Activated CD8-positive, alpha-beta memory T cell treated with anti-CD3 and anti-CD28 coated beads for 4 hours (primary cell): ENCODE data around the gene AARSD1.
A peak's percentile ranks its signal among the peaks of the same experiment; 100 is the strongest.
"Not testable (repeated sequence)": the region's sequence is repeated elsewhere in the genome, so short reads cannot be mapped to it uniquely, and the experiment has no call there.

Source experiments
- DNase-seq, 2 donors: peaks; one replicate each; pipeline ENCODE4 v3.0.0-alpha.2; 2020; ENCODE audit warnings: low read depth in 2 of 2

Gene AARSD1, protein sequence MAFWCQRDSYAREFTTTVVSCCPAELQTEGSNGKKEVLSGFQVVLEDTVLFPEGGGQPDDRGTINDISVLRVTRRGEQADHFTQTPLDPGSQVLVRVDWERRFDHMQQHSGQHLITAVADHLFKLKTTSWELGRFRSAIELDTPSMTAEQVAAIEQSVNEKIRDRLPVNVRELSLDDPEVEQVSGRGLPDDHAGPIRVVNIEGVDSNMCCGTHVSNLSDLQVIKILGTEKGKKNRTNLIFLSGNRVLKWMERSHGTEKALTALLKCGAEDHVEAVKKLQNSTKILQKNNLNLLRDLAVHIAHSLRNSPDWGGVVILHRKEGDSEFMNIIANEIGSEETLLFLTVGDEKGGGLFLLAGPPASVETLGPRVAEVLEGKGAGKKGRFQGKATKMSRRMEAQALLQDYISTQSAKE

GRCh38 chr17:42964161-42964932, at the start of gene AARSD1:
AARSD1 (minus strand) TSS chr17:42964454; CDS start chr17:42964440, 14 bp downstream.
- peak; percentile 74 to 79 for DNase-seq

DNA sequence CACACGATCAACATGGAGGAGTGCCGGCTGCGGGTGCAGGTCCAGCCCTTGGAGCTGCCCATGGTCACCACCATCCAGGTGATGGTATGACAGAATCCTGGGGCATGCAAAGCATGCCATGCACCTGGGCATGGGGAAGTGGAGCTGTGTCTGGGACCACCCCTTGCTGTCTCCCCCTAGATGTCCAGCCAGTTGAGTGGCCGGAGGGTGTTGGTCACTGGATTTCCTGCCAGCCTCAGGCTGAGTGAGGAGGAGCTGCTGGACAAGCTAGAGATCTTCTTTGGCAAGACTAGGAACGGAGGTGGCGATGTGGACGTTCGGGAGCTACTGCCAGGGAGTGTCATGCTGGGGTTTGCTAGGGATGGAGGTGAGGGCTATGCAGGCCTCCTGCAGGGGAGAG, 49.0 kb upstream of the AARSD1 start:
- DNase-seq = no peak

- no peak for DNase-seq
Measured at GRCh38 chr17:43011728-43012472, 47.6 kb upstream of the AARSD1 start.

DNA sequence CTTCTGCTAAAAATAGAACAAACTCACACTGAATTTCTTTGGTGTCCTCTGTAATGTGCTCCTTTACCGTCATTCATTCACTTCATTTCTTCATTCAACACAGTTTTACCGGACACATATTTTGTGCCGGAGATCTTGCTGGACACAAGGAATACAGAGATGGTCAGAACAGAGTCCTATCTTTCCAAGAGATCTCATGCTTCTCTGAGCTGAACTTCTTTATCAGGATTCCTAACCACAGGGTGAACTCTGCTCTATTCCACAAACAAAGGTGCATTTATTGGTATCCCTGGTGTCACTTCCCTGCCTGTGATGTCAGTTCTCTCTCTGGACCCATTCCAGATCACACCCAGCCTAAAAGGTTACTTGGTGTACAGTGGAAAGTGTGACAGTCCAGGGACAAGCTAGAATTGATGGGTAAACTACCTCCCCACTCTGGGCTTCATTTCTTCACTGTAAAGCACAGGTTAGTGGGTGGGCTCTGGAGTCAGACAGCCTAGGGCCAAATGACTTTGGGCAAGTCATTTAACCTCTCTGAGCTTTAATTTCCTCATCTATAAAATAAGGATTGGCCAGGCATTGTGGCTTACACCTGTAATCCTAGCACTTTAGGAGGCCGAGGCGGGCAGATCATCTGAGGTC, 46.5 kb upstream of the AARSD1 start:
- no peak for DNase-seq

DNA sequence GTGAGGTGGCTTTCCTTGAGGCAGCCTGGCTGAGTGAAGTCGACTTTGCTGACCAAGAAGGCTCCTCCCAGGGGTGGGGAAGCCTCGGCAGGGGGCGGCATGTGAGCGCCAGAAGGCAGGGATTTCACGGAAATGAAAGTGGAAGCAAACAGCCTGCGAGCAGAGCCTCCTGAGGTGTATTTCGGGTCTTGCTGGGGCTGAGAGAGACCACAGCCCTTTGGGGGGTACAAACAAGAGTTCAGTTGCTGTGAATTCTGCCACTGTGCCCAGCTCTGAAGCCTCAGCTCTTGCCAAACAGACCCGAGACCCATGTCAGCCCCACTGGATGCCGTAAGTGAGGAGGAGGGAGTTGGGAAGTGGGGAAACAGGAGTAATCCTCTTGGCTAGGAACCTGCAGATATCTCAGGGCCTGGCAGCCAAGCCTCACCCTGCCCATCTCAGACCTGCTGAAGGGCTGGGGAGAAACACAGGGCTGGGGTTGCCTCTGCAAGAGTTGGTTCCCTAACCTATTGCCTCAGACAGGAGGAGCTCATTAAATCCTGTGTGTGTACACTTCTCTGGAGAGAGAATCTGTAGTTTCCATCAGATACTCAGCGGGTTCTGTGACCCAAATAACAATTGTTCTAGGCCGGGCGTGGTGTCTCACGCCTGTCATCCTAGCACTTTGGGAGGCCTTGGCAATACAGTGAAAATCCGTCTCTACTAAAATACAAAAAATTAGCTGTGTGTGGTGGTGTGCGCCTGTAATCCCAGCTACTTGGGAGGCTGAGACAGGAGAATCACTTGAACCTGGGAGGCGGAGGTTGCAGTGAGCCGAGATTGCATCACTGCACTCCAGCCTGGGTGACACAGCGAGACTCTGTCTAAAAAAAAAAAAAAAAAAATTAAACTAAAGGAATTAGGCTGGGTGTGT, 42.6 kb upstream of the AARSD1 start, which contains the start of gene IFI35:
Gene IFI35, plus strand, starts transcription at position 146 of the 913 bp plus-strand sequence. Its CDS starts 164 bp downstream, at position 310.
- peak; percentile 72 to 79 for DNase-seq

GRCh38 chr17:43003542-43004172, 39.4 kb upstream of the AARSD1 start:
- DNase-seq = no peak

DNA sequence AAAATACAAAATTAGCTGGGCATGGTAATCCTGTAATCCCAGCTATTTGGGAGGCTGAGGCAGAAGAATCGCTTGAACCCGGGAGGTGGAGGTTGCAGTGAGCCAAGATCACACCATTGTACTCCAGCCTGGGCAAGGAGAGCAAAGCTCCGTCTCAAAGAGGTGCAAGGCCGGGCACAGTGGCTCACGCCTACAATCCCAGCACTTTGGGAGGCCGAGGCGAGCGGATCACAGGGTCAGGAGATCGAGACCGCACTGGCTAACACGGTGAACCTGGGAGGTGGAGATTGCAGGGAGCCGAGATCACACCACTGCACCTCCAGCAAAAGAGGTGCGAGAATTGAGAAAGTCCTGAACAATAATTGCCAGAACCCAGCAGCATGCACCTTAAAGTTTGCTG, 36.6 kb upstream of the AARSD1 start:
- DNase-seq = not testable (repeated sequence)

DNA sequence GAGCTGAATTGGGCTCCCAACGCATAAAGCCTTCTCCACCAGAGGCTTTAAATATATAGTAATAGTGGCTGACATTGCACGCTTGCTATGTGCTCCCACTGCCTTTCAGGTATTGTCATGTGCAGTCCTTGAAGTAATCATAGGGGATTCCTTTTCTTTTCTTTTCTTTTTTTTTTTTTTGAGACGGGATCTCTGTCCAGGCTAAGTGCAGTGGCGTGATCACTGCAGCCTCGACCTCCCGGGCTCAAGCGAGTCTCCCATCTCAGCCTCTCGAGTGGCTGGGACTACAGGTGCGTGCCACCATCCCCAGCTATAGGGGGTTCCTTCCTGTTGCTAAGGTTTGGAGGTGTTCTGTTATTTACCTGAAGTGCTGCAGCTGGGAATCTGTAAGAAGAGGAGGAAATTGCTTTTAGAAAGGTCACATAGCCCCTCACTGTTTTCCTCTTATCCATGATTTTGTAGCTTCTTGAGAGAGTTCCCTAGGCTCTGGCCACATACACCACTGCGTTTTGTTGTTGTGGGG, 34.8 kb upstream of the AARSD1 start:
- DNase-seq = no peak

- DNase-seq = peak; percentile 93 to 97
Measured at GRCh38 chr17:42997984-42998938, 34.0 kb upstream of the AARSD1 start, which contains the start of gene RPL27. RPL27 (plus strand) TSS chr17:42998419; CDS start chr17:42998751, 332 bp downstream.

- no peak for DNase-seq
Measured at GRCh38 chr17:42997390-42997983, 33.2 kb upstream of the AARSD1 start.

GRCh38 chr17:42993913-42994312, 29.7 kb upstream of the AARSD1 start:
- DNase-seq = not testable (repeated sequence)

DNA sequence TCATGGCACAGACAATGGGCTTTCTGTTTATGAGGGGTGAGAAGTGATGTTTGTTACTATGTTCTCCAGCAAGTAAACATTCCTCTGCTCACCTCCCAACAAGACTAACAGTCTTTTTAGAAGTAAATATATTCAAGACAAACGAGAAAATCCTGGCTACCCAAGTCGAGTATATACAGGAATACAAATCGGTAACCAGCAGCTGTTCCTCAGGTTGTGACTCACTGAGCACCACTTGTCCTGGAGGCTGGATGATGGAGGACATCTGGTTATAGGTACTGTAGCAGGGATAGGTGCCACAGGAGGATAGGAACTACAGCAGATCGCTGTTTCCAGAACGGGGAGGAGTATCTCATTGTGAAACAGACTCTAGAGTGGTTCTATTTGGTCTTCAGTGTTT, 28.6 kb upstream of the AARSD1 start:
- DNase-seq = no peak

DNA sequence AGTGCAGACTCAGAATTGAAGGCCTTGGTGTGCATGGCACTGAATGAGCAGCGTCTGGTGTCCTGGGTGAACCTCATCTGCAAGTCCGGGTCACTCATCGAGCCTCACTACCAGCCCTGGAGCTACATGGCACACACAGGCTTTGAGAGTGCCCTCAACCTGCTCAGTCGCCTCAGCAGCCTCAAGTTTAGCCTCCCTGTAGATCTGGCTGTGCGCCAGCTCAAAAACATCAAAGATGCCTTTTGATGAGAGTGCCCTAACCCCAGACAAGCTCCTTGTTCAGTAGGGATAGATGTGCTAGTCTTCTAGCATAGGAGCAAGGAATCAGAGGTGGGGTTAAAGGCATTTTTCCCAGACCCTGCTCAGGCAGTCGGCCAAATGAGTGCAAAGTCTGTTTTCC, 27.2 kb upstream of the AARSD1 start:
- DNase-seq = no peak

DNA sequence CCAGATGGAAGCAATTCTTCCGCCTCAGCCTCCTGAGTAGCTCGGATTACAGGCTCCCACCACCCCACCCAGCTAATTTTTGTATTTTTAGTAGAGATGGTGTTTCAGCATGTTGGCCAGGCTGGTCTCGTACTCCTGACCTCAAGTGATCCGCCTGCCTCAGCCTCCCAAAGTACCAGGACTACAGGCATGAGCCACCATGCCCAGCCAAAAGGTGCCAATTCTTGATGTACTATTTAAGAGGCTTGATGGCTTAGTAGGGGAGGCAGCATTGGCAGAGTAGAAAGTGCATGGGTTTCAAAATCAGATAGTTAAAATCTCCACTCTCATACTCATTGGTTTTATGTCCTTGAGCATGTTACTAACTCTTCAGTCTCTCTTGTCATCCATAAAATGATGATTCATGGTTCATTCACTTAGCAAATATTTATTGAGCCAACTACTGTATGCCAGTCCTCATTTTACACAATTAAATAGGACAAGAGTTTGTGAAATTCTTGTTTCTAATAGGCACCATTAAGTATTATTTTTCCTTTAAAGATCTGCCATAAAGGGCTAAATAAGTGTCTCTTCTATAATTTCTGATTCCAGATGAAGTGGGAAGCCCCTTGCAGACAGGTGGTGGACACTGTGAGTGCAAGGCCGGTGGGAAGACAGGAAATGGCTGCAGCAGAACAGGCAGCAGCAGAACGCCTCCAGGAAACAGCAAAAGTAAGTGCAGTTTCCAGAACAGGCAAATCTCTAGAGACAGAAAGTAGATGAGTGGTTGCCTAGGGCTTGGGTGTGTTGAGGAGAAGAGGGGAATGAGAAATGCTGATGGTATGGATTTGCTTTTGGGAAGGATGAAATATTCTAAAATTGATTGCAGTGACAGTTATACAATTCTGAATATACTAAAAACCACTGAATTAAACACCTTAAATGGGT, 25.7 kb upstream of the AARSD1 start:
- no peak for DNase-seq

GRCh38 chr17:42989141-42989540, 24.9 kb upstream of the AARSD1 start:
- DNase-seq = no peak

- no peak for DNase-seq
Measured at GRCh38 chr17:42985225-42985624, 21.0 kb upstream of the AARSD1 start.

DNA sequence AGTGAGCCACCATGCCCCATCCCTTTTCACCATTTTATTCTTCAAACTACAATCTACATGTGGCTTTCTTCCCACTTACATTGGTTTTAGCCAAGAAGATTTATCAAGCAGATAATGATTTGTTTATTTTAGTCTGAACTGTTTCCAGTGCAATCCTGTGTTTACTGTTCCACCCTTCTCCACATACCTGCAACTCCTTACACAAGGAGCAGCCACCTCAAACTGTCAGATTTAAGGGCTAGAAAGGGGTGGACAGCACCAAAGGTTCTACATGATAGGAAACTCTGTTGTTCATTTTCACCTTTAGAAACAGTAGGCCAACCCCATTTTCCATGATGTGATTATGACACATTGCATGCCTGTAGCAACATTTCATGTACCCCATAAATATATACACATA, 18.0 kb upstream of the AARSD1 start:
- DNase-seq = no peak
